Measurements from ENCODE around the gene CDK5RAP2.
"Not testable (repeated sequence)": the region's sequence is repeated elsewhere in the genome, so short reads cannot be mapped to it uniquely, and the experiment has no call there.

DNA sequence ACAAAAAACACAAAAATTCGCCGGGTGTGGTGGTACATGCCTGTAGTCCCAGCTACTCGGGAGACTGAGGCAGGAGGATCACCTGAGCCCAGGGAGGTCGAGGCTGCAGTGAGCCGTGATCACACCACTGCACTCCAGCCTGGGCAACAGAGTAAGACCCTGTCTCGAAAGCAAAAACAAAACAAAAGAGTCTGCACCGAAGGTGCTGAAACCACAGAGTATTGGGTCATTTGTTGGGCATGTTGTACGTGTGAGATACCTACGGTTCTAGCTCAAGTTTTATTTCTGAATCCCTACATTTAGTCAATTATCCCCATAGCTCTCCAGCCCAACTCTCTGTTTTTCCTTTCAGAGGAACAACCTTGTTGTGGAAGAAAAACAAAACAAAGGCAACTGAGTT, 118.3 kb downstream of the CDK5RAP2 start:
- TF ChIP-seq, protein P1, sequence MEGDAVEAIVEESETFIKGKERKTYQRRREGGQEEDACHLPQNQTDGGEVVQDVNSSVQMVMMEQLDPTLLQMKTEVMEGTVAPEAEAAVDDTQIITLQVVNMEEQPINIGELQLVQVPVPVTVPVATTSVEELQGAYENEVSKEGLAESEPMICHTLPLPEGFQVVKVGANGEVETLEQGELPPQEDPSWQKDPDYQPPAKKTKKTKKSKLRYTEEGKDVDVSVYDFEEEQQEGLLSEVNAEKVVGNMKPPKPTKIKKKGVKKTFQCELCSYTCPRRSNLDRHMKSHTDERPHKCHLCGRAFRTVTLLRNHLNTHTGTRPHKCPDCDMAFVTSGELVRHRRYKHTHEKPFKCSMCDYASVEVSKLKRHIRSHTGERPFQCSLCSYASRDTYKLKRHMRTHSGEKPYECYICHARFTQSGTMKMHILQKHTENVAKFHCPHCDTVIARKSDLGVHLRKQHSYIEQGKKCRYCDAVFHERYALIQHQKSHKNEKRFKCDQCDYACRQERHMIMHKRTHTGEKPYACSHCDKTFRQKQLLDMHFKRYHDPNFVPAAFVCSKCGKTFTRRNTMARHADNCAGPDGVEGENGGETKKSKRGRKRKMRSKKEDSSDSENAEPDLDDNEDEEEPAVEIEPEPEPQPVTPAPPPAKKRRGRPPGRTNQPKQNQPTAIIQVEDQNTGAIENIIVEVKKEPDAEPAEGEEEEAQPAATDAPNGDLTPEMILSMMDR (IDR thresholded peaks at IDR 0.05; ENCODE audit: low read depth, low read length) = not testable (repeated sequence)
- not testable (repeated sequence) for TF ChIP-seq EZH2phosphoT487 (IDR thresholded peaks at IDR 0.05; ENCODE audit: low read depth)
